Stimulated activated CD4-positive, alpha-beta T cell treated with anti-CD3 and anti-CD28 coated beads, Interleukin-15, amount 100 ng/mL, for 48 hours (primary cell): ENCODE results near the gene DOLPP1.
A peak's percentile ranks its signal among the peaks of the same experiment; 100 is the strongest.
"Not testable (repeated sequence)": the region's sequence is repeated elsewhere in the genome, so short reads cannot be mapped to it uniquely, and the experiment has no call there.

Source experiments
- DNase-seq, 2 donors: peaks; one replicate each; pipeline ENCODE4 v3.0.0-alpha.2; 2020; ENCODE audit warnings: low read depth in 2 of 2

DOLPP1 gene

GRCh38 chr9:129111528-129112151 is 30.7 kb downstream of the DOLPP1 start:
- no peak for DNase-seq

- not testable (repeated sequence) for DNase-seq
These were observed 31.6 kb downstream of the DOLPP1 start for GRCh38 chr9:129112526-129112925.

GRCh38 chr9:129113645-129114304 is 32.9 kb downstream of the DOLPP1 start:
- DNase-seq: no peak

- DNase-seq: no peak
These were observed 37.9 kb downstream of the DOLPP1 start for GRCh38 chr9:129118799-129119198.

GRCh38 chr9:129121483-129121882 is 40.6 kb downstream of the DOLPP1 start:
- DNase-seq: no peak

- no peak for DNase-seq
These were observed 41.2 kb downstream of the DOLPP1 start for GRCh38 chr9:129122133-129122532.

- DNase-seq: not testable (repeated sequence)
These were observed 42.1 kb downstream of the DOLPP1 start for GRCh38 chr9:129122976-129123375.

GRCh38 chr9:129124506-129125069 is 43.7 kb downstream of the DOLPP1 start:
- DNase-seq: no peak

- DNase-seq: no peak
These were observed 44.6 kb downstream of the DOLPP1 start for GRCh38 chr9:129125478-129125877.

- no peak for DNase-seq
These were observed 46.1 kb downstream of the DOLPP1 start for GRCh38 chr9:129126749-129127618.

- DNase-seq: no peak
These were observed 47.8 kb downstream of the DOLPP1 start for GRCh38 chr9:129128689-129129088.

GRCh38 chr9:129130271-129130670 is 49.4 kb downstream of the DOLPP1 start:
- DNase-seq: not testable (repeated sequence)

- DNase-seq: no peak
These were observed 49.9 kb downstream of the DOLPP1 start for GRCh38 chr9:129130791-129131190.

- DNase-seq: peak; percentile 75 to 77
These were observed 50.6 kb downstream of the DOLPP1 start for GRCh38 chr9:129131300-129132145.

GRCh38 chr9:129133082-129133481 is 52.2 kb downstream of the DOLPP1 start:
- DNase-seq: no peak

GRCh38 chr9:129135476-129135875 is 54.6 kb downstream of the DOLPP1 start:
- DNase-seq: no peak

GRCh38 chr9:129136446-129137035 is 55.6 kb downstream of the DOLPP1 start:
- DNase-seq: no peak

- DNase-seq: no peak
These were observed 56.6 kb downstream of the DOLPP1 start for GRCh38 chr9:129137292-129138143.

- DNase-seq: no peak
These were observed 57.2 kb downstream of the DOLPP1 start for GRCh38 chr9:129138144-129138462.
